Pancreas (tissue), 10 donors: ENCODE measurements around the gene PRKCSH. TPM values are rescaled to one million over a fixed set of nuclear protein-coding genes. Genes with fewer than 3 reads are reported as not detected.
"Not testable (repeated sequence)": the region's sequence is repeated elsewhere in the genome, so short reads cannot be mapped to it uniquely, and the experiment has no call there.

Experiments
- ATAC-seq, 4 donors: fragments of 200-7000 bp; cut with Tn5 transposase; one replicate each; pipeline versions ENCODE4 v1.8.0 to v1.9.1; 2020; ENCODE audit warnings: mild to moderate bottlenecking in 4 of 4, moderate library complexity in 4 of 4
- DNase-seq, 6 donors: peaks; one replicate each; pipeline ENCODE4 v3.0.0-alpha.2; 2020
- FAIRE-seq: peaks from 2 replicates; lab custom pipeline; 2012; peaks lifted over from hg19 to GRCh38; lab: Jason Lieb, UNC
- H3K27ac ChIP-seq, 4 donors: fragments of 200-600 bp; sonication (generic); 1 replicate in 3 of 4; 2 replicates in 1 of 4; pipeline versions ENCODE4 v1.5.0 to v1.8.0; 2020
- H3K27me3 ChIP-seq, 4 donors: fragments of 200-600 bp; one replicate each; pipeline ENCODE4 v1.8.0; 2021
- H3K36me3 ChIP-seq, 3 donors: fragments of 200-600 bp; sonication (generic) in 1 of 3; one replicate each; pipeline versions ENCODE4 v1.5.0 to v1.8.0; 2020 to 2021
- H3K4me1 ChIP-seq, 3 donors: fragments of 200-600 bp; one replicate each; pipeline ENCODE4 v1.8.0; 2021
- H3K4me3 ChIP-seq, 4 donors: fragments of 200-600 bp; sonication (generic) in 2 of 4; one replicate each; pipeline versions ENCODE4 v1.5.0 to v1.8.0; 2020 to 2021
- H3K9me3 ChIP-seq, 4 donors: fragments of 200-600 bp; one replicate each; pipeline ENCODE4 v1.8.0; 2021
- WGBS, 2 donors: extraction: QIAGEN DNeasy Blood & Tissue Kit; methylation state at CpG; one replicate each; pipeline ENCODE4 v1.1.7; 2013; 5-methylcytosine and 5-hydroxymethylcytosine counted together
- intact Hi-C, 3 donors: fragments of 100-400 bp; cut with DNase I; formaldehyde crosslinking; loops; one replicate each; pipeline versions ENCODE4 v1.11.1 to v1.14.2; 2022
- polyA plus RNA-seq, 2 donors: library from polyadenylated mRNA; stranded (reverse); fragments of 200-250 nt; gene quantifications; one replicate each; pipeline ENCODE4 v1.2.3, GENCODE V29; 2013
- total RNA-seq, 6 donors: library from RNA; stranded (reverse); fragmentation: NEBNext Ultra II Directional in 4 of 6; extraction: Animal tissue kit (Norgen Biotek cat#: 25700) in 4 of 6; gene quantifications; one replicate each; pipeline versions ENCODE4 v1.2.1 to v1.2.4, GENCODE V29; 2021 to 2023
- TF ChIP-seq, protein P1 (sequence below), 4 donors: fragments of 200-600 bp; sonication (generic) in 3 of 4; IDR thresholded peaks; one replicate each; pipeline versions ENCODE4 v1.5.0 to v1.8.0; 2021; ENCODE audit warnings: antibody characterized with exemption in 4 of 4
- donor health status: healthy with polysubstance abuse.
- donor health status: DM: no; HTN: no; CAD: no; lungs with moderate emphysema.
- donor health status: DM: no; HTN: no; CAD: no.
- donor health status: control.
- donor health status: control.
- donor health status: Bipolar disorder and iron deficiency.
- donor health status: DM: yes; HTN: yes; CAD: no.
- donor health status: DM: no; HTN: no; CAD: no.
- donor health status: DM: no; HTN: no; CAD: no.
- donor health status: DM: yes; HTN: yes; CAD: no.

PRKCSH gene
- total and polyA plus RNA-seq, 8 donors: 114 to 217 (median 163) TPM

DNA sequence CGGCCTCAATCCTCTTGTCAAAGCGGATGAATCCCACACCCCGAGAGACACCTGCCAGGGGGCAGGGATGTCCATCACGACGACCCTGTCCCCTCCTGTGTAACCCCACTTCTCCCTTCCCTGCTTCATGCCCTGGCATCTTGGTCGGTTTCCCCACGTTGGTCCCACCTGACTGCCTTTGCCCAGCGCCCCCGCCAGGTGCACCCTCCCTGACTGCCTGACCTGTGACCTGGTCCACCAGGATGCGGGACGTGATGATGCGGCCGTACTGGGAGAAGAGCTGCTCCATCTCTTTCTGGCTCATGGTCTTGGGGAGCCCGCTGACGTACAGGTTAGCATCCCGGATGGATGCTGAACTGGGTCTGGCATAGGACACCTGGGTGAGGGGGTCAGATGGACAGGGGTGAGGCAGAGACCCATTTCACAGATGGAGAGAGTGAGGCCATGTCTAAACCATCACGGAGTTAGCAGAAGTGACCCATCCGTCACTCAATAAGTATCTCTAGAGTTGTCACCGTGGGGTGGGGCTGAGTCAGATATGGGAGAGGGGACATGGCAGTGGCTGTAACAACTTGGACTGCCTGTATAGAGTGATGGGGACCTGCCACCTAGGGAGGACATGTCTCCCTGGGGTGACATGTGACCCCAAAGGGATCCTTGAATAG lies 22.9 kb downstream of the PRKCSH start:
- FAIRE-seq (no peak), DNase-seq (no peak), ATAC-seq (no peak)
- Histone ChIP-seq H3K4me1 (no peaks in the 10 kb centered on the region), H3K27ac (no peak overlapping the region), H3K36me3 (no peaks in the 10 kb centered on the region), H3K4me3 (no peak overlapping the region), H3K9me3 (no peaks in the 10 kb centered on the region), H3K27me3 (no peaks in the 10 kb centered on the region)
- TF ChIP-seq, protein P1, sequence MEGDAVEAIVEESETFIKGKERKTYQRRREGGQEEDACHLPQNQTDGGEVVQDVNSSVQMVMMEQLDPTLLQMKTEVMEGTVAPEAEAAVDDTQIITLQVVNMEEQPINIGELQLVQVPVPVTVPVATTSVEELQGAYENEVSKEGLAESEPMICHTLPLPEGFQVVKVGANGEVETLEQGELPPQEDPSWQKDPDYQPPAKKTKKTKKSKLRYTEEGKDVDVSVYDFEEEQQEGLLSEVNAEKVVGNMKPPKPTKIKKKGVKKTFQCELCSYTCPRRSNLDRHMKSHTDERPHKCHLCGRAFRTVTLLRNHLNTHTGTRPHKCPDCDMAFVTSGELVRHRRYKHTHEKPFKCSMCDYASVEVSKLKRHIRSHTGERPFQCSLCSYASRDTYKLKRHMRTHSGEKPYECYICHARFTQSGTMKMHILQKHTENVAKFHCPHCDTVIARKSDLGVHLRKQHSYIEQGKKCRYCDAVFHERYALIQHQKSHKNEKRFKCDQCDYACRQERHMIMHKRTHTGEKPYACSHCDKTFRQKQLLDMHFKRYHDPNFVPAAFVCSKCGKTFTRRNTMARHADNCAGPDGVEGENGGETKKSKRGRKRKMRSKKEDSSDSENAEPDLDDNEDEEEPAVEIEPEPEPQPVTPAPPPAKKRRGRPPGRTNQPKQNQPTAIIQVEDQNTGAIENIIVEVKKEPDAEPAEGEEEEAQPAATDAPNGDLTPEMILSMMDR (IDR thresholded peaks at IDR 0.05): no peak
- intact Hi-C loops: no loop called here
- 70 to 77% methylated on average over 19 of the region's 19 CpGs for WGBS, 2 donors

DNA sequence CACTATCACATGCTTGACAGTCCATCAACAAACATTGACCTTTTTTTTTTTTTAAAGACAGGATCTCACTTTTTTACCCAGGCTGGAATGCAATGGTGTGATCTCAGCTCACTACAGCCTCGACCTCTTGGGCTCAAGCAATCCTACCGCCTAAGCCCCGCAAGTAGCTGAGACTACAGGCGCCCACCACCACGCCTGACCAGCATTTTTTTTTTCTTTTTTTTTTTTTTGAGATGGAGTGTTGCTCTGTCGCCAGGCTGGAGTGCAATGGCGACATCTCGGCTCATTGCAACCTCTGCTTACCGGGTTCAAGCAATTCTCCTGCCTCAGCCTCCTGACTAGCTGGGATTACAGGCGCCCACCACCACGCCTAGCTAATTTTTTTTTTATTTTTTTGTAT lies 23.5 kb downstream of the PRKCSH start:
- 67 to 74% methylated on average over 11 of the region's 11 CpGs for WGBS, 2 donors
- H3K27me3 ChIP-seq, H3K4me3 ChIP-seq, DNase-seq, ATAC-seq, H3K4me1 ChIP-seq, H3K9me3 ChIP-seq, H3K27ac ChIP-seq, intact Hi-C loops, H3K36me3 ChIP-seq, FAIRE-seq: not testable (repeated sequence)

DNA sequence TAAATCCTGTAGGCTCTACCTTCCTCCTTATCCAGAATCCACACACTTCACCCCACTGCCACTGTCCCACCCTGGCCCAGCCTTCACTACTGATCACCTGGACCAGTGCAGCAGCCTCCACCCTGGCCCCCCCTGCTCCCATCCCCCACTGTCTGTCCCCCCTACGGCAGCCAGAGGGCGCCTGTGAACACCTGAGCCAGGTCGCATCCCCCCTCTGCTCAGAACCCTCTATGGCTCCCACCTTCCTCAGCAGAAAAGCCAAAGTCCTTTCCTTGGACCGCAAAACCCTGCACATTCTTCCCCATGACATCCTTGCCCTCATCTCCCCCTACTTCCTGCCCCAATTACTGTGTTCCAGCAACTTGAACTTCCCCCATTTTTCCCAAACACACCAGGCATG lies 24.8 kb downstream of the PRKCSH start:
- FAIRE-seq (no peak), DNase-seq (no peak), ATAC-seq (no peak)
- Histone ChIP-seq H3K27me3 (no peaks in the 10 kb centered on the region), H3K4me1 (no peaks in the 10 kb centered on the region), H3K36me3 (no peaks in the 10 kb centered on the region), H3K27ac (no peak overlapping the region), H3K4me3 (no peak overlapping the region), H3K9me3 (no peaks in the 10 kb centered on the region)
- TF ChIP-seq, protein P1 (IDR thresholded peaks at IDR 0.05): no peak
- WGBS, 2 donors: 47% methylated on average over 4 of the region's 4 CpGs
- intact Hi-C loops: no loop called here

DNA sequence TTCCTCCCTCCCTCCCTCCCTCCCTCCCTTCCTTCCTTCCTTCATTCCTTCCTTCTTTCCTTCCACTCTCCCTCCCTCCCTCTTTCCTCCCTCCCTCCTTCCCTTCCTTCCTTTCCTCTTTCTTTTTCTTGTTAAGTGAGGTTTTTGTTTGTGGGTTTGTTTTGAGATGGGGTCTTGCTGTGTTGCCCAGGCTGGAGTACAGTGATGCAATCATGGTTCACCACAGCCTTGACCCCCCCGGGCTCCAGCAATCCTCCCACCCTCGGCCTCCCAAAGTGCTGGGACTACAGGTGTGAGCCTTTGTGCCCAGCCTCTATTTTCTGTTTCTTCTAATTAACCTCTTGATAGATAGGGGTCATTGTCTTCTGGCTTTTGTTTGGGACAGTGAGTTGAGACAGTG lies 26.0 kb downstream of the PRKCSH start:
- TF ChIP-seq, protein P1 (IDR thresholded peaks at IDR 0.05): no peak
- Histone ChIP-seq H3K36me3 (no peaks in the 10 kb centered on the region), H3K4me1 (no peaks in the 10 kb centered on the region), H3K9me3 (no peaks in the 10 kb centered on the region), H3K4me3 (no peak overlapping the region), H3K27me3 (no peaks in the 10 kb centered on the region), H3K27ac (no peak overlapping the region)
- intact Hi-C loops: no loop called here
- FAIRE-seq: no peak
- no peak for DNase-seq
- no peak for ATAC-seq
- 42 to 62% methylated on average over 2 of the region's 2 CpGs for WGBS, 2 donors

DNA sequence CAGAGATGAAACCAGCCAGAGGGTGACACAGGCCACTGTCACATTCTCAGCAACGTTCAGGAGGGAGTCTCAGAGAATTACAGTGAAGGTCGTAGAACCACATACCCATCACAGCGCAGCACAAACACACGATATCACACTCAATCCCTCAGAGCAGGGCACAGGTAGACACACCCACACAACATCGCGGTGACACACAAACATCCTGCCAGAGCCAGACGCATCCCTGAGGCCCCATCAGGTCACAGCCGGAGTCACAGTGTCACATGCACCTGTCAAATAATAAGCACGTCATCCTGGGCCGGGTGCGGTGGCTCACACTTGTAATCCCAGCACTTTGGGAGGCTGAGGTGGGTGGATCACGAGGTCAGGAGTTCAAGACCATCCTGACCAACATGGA lies 28.0 kb downstream of the PRKCSH start:
- DNase-seq (no peak), ATAC-seq (no peak), FAIRE-seq (no peak)
- Histone ChIP-seq H3K4me3 (no peak overlapping the region), H3K9me3 (no peaks in the 10 kb centered on the region), H3K4me1 (no peaks in the 10 kb centered on the region), H3K27ac (no peak overlapping the region), H3K36me3 (no peaks in the 10 kb centered on the region), H3K27me3 (no peaks in the 10 kb centered on the region)
- intact Hi-C loops: no loop called here
- WGBS, 2 donors: 66% methylated on average over 12 of the region's 12 CpGs
- TF ChIP-seq, protein P1 (IDR thresholded peaks at IDR 0.05): no peak
